Stimulated activated CD4-positive, alpha-beta T cell treated with anti-CD3 and anti-CD28 coated beads, Interleukin-1b, Interleukin-23, amount 100 ng/mL, for 48 hours (primary cell): ENCODE results near the gene TAF4.
"Not testable (repeated sequence)": the region's sequence is repeated elsewhere in the genome, so short reads cannot be mapped to it uniquely, and the experiment has no call there.

Source experiments
- DNase-seq: peaks from one replicate; pipeline ENCODE4 v3.0.0-alpha.2; 2020

Gene TAF4

GRCh38 chr20:61958773-61959700 is 106.6 kb downstream of the TAF4 start:
- no peak for DNase-seq

- DNase-seq, result no peak
Measured at GRCh38 chr20:61957961-61958715, 107.5 kb downstream of the TAF4 start.

- no peak for DNase-seq
Measured at GRCh38 chr20:61956396-61957342, 109.0 kb downstream of the TAF4 start.

- no peak for DNase-seq
Measured at GRCh38 chr20:61955668-61956395, 109.8 kb downstream of the TAF4 start.

- no peak for DNase-seq
Measured at GRCh38 chr20:61954276-61955021, 111.2 kb downstream of the TAF4 start.

- no peak for DNase-seq
Measured at GRCh38 chr20:61953037-61954021, 112.4 kb downstream of the TAF4 start.

GRCh38 chr20:61951695-61952533 is 113.8 kb downstream of the TAF4 start:
- DNase-seq, result no peak

GRCh38 chr20:61950641-61951071 is 115.0 kb downstream of the TAF4 start:
- no peak for DNase-seq

GRCh38 chr20:61949714-61950640 is 115.7 kb downstream of the TAF4 start:
- no peak for DNase-seq

GRCh38 chr20:61949363-61949713 is 116.3 kb downstream of the TAF4 start:
- no peak for DNase-seq

- no peak for DNase-seq
Measured at GRCh38 chr20:61948586-61949362, 116.9 kb downstream of the TAF4 start.

GRCh38 chr20:61948056-61948455 is 117.6 kb downstream of the TAF4 start:
- DNase-seq, result not testable (repeated sequence)

GRCh38 chr20:61945495-61945894 is 120.2 kb downstream of the TAF4 start:
- not testable (repeated sequence) for DNase-seq

GRCh38 chr20:61944967-61945366 is 120.7 kb downstream of the TAF4 start:
- DNase-seq, result not testable (repeated sequence)

- no peak for DNase-seq
Measured at GRCh38 chr20:61942526-61942925, 123.2 kb downstream of the TAF4 start.

- no peak for DNase-seq
Measured at GRCh38 chr20:61941721-61942405, 123.8 kb downstream of the TAF4 start.
